Measurements from ENCODE around the gene YIPF2.

- no peak for TF ChIP-seq CTCF (IDR thresholded peaks at IDR 0.05 in 4 of 5, conservative IDR thresholded peaks at IDR 0.05 in 1 of 5)
- no peak for TF ChIP-seq POLR2A (IDR thresholded peaks at IDR 0.05)
Measured at GRCh38 chr19:10976131-10976892, 47.9 kb upstream of the YIPF2 start.
